Ovary (tissue), 9 donors: Measurements from ENCODE around the gene MS4A4A. TPM values are rescaled to one million over a fixed set of nuclear protein-coding genes. Genes with fewer than 3 reads are reported as not detected.

ENCODE experiments used
- DNase-seq, 5 donors: peaks; one replicate each; pipeline ENCODE4 v3.0.0-alpha.2; 2019 to 2020
- H3K27ac ChIP-seq, 2 donors: fragments of 200-600 bp; one replicate each; pipeline versions ENCODE4 v1.5.1 to v1.8.0; 2019 to 2022
- H3K27me3 ChIP-seq: fragments of 200-600 bp; one replicate; pipeline ENCODE4 v1.8.0; 2022
- H3K36me3 ChIP-seq: fragments of 200-600 bp; sonication (generic); one replicate; pipeline ENCODE4 v1.5.1; 2019
- H3K4me1 ChIP-seq: one replicate; pipeline ENCODE4 v1.8.1; 2013; ENCODE audit warnings: mild to moderate bottlenecking, moderate library complexity; ENCODE audit not compliant: insufficient read depth
- H3K4me3 ChIP-seq: fragments of 200-600 bp; sonication (generic); one replicate; pipeline ENCODE4 v1.5.1; 2017
- H3K9me3 ChIP-seq, 2 donors: fragments of 200-600 bp in 1 of 2; sonication (generic) in 1 of 2; one replicate each; pipeline versions ENCODE4 v1.5.1 to v1.8.1; 2013 to 2019; ENCODE audit warnings: mild to moderate bottlenecking in 1 of 2, moderate library complexity in 1 of 2
- CTCF ChIP-seq, 3 donors: fragments of 450-650 bp in 2 of 3; fragments of 200-600 bp in 1 of 3; IDR thresholded peaks; one replicate each; pipeline versions ENCODE4 v1.5.1 to v1.8.0; 2016 to 2022; ENCODE audit warnings: antibody characterized with exemption in 3 of 3, mild to moderate bottlenecking in 1 of 3
- EP300 ChIP-seq: sonication (generic); formaldehyde crosslinking; IDR thresholded peaks from one replicate; pipeline ENCODE4 v1.6.1; 2017; ENCODE audit warnings: antibody characterized with exemption
- POLR2A ChIP-seq: fragments of 450-650 bp; IDR thresholded peaks from one replicate; pipeline ENCODE4 v1.6.1; 2017; ENCODE audit warnings: antibody characterized with exemption, mild to moderate bottlenecking, moderate library complexity
- WGBS, 3 donors: extraction: QIAGEN DNeasy Blood & Tissue Kit in 1 of 3; methylation state at CpG; one replicate each; pipeline versions ENCODE4 v1.1.5 to v1.1.7; 2013 to 2017; 5-methylcytosine and 5-hydroxymethylcytosine counted together
- intact Hi-C, 4 donors: fragments of 100-400 bp; cut with DNase I; formaldehyde crosslinking; loops; one replicate each; pipeline versions ENCODE4 v1.11.0 to v1.15.1; 2022 to 2023
- polyA plus RNA-seq, 2 donors: library from polyadenylated mRNA; stranded (reverse); fragments of 200-250 nt in 1 of 2; fragments of 350-450 nt in 1 of 2; fragmentation: Illumina TruSeq in 1 of 2; extraction: RNeasy Lipid Tissue Mini Kit (QIAGEN cat#74804) in 1 of 2; gene quantifications; one replicate each; pipeline ENCODE4 v1.2.3, GENCODE V29; 2013 to 2014
- total RNA-seq, 7 donors: library from RNA; depleted of rRNA in 2 of 7; stranded (reverse); fragments of >200 nt in 2 of 7; fragmentation: NEBNext Ultra II Directional in 3 of 7; extraction: Animal tissue kit (Norgen Biotek cat#: 25700) in 3 of 7; gene quantifications; one replicate each; pipeline versions ENCODE4 v1.1.0 to v1.2.4, GENCODE V29; 2016 to 2023
- donor health status: DM: no; HTN: no; CAD: no; lungs with moderate emphysema.
- donor health status: DM: no; HTN: no; CAD: no.
- donor health status: Bipolar disorder and iron deficiency.
- donor health status: DM: yes; HTN: yes; CAD: no.
- donor health status: DM: no; HTN: no; CAD: no.
- donor health status: DM: yes; HTN: yes; CAD: no.

Gene MS4A4A
- total and polyA plus RNA-seq, 9 donors: 3.8 to 46.4 (median 10.9) TPM

- H3K9me3 ChIP-seq: no peaks in the 10 kb centered on the region
- 54 to 67% (median 63%) methylated on average over 3 of the region's 3 CpGs for WGBS, 3 donors
- DNase-seq: no peak
- no peak overlapping the region for H3K4me3 ChIP-seq
- H3K27me3 ChIP-seq: no peaks in the 10 kb centered on the region
- H3K27ac ChIP-seq: no peak overlapping the region
- TF ChIP-seq POLR2A: no peak
- TF ChIP-seq CTCF (IDR thresholded peaks at IDR 0.05): no peak
- TF ChIP-seq EP300: no peak
- intact Hi-C loops: no loop called here
- no peaks in the 10 kb centered on the region for H3K36me3 ChIP-seq
- H3K4me1 ChIP-seq: no peaks in the 10 kb centered on the region
Measured at GRCh38 chr11:60305906-60306619, 25.6 kb downstream of the MS4A4A start.

- DNase-seq: no peak
- Histone ChIP-seq H3K9me3 (no peaks in the 10 kb centered on the region), H3K27me3 (no peaks in the 10 kb centered on the region), H3K4me3 (no peak overlapping the region), H3K4me1 (no peaks in the 10 kb centered on the region), H3K27ac (no peak overlapping the region), H3K36me3 (no peaks in the 10 kb centered on the region)
- no peak for TF ChIP-seq POLR2A
- TF ChIP-seq CTCF (IDR thresholded peaks at IDR 0.05): no peak
- no peak for TF ChIP-seq EP300
- intact Hi-C loops: no loop called here
- WGBS, 3 donors: 86 to 91% (median 90%) methylated on average over 3 of the region's 3 CpGs
Measured at GRCh38 chr11:60307507-60308195, 27.2 kb downstream of the MS4A4A start.

- Histone ChIP-seq H3K9me3 (no peaks in the 10 kb centered on the region), H3K27ac (no peak overlapping the region), H3K27me3 (no peaks in the 10 kb centered on the region), H3K4me1 (no peaks in the 10 kb centered on the region), H3K36me3 (no peaks in the 10 kb centered on the region), H3K4me3 (no peak overlapping the region)
- DNase-seq: no peak
- TF ChIP-seq POLR2A (no peak), CTCF (IDR thresholded peaks at IDR 0.05) (no peak), EP300 (no peak)
- intact Hi-C loops: no loop called here
- 56 to 65% (median 58%) methylated on average over 5 of the region's 5 CpGs for WGBS, 3 donors
Measured at GRCh38 chr11:60310407-60310998, 30.0 kb downstream of the MS4A4A start.

- TF ChIP-seq CTCF (IDR thresholded peaks at IDR 0.05): no peak
- TF ChIP-seq POLR2A: no peak
- no peak for TF ChIP-seq EP300
- Histone ChIP-seq H3K4me1 (no peaks in the 10 kb centered on the region), H3K9me3 (no peaks in the 10 kb centered on the region), H3K27me3 (no peaks in the 10 kb centered on the region), H3K27ac (no peak overlapping the region), H3K36me3 (no peaks in the 10 kb centered on the region), H3K4me3 (no peak overlapping the region)
- intact Hi-C loops: no loop called here
- 18 to 27% (median 22%) methylated on average over 2 of the region's 2 CpGs for WGBS, 3 donors
- no peak for DNase-seq
Measured at GRCh38 chr11:60314635-60315321, 34.3 kb downstream of the MS4A4A start.
